HG03280 (cell line): ENCODE measurements around the gene RIT2.

Experiments used
- ATAC-seq: cut with Tn5 transposase; IDR thresholded peaks from one replicate; pipeline ENCODE4 v1.9.1; 2021; ENCODE audit warnings: mild to moderate bottlenecking, moderate library complexity; ENCODE audit not compliant: unreplicated experiment

Gene RIT2

DNA sequence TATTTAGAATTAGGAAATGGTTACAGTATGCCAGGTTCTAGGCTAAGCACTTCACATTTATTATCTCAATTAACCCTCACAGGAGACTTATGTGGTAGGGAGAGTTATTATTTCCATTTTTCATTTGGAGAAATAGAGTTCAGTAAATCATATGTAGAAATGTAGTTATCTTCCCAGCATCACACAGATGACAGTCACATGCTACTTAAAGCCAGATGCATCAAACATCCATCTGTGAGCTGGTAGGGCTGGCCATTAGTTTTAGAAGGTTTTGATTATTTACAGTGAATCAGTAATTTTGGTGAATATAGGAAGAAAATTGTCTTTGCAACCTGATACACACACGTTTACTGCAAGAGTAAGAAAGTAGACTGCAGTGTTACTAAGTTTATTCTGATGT is 97.9 kb downstream of the RIT2 start:
- ATAC-seq, result no peak

DNA sequence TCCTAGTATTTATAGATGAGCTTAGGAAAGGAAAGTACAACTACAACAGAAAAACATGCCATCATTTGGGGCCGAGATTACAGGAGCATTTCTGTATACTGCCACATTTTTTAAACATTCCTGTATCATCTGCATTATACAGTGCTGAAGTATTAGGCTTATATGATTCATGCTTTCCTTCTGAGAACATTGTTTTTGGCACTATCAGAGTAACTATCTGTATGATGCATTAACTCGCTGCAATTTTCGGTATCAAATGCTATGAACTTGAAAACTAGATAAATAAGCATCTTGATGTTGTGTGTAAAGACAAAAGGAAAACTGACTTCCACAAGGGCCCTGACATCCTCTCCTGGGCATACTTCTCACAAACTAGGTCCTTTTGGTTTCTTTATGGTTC is 102.0 kb downstream of the RIT2 start:
- no peak for ATAC-seq

DNA sequence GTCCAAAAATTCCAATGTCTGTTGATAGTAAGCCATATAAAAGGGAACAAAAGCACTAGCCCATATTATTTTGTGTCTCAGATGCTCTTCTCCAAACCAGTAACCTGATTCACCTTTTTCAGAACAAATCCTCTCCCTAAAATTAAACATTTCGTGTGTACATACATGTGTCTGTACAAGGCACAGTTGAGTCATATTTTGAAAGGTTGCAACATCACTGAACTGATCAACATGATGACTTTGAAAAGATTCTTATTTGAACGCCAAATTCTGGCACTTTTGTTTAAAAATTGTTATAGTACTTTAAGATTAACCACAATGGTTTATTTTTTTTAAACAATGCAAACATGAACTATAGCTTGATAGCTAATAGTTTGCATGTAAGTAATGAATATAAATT is 102.5 kb downstream of the RIT2 start:
- no peak for ATAC-seq

DNA sequence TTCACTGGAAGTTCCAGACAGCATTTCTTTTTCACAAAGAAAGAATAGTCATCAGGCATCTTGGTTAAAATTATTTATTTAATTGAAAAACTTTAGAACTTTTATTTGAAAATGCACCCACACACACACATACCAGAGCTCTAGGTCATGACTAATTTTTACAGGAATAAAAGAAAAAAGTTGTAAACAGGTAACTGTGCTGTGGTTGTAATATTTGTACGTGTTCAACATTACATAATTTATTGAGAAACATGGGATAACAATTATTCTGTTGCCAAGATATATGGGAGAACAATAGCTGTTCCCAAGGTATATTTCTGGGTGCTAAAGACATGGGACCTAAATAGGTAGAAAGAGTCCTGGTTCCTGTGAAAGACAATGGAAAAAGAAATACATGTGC is 104.9 kb downstream of the RIT2 start:
- ATAC-seq, result no peak

DNA sequence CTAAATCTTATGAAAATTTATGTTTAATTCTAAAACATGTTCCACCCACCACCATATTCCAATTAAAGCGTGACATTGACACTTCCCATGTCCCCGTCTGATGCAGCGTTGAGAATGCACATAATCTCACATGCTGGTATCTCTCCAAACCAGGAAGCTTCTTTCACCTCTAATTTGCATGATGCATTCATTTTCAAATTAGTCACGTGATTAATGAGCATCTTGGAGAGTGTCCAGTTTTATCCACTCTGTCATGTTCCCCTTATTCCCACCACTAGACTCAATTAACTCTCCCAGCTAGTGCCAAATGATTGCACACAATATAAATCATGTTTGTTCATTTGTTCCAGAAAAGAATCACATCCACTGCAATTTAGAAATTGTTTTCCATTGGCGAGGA is 105.8 kb downstream of the RIT2 start:
- ATAC-seq, result no peak

DNA sequence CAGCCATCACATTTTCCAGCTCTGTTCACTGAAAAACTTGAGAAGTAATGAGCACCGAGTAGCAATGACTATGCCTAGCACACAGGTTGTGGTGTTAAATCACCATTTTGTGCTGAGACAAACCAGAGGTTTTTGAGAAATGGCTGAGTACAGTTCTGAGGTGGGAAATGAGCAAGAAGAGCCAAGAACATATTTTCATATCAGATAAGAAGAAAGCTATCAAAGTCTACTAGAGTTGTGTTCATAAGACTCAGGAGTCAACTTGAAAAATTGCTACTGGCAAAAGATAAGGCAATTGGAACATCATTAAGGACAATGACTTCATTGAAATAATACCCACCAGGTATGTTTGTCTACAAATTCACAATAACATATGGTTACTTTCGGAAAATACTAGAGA is 108.1 kb downstream of the RIT2 start:
- no peak for ATAC-seq

DNA sequence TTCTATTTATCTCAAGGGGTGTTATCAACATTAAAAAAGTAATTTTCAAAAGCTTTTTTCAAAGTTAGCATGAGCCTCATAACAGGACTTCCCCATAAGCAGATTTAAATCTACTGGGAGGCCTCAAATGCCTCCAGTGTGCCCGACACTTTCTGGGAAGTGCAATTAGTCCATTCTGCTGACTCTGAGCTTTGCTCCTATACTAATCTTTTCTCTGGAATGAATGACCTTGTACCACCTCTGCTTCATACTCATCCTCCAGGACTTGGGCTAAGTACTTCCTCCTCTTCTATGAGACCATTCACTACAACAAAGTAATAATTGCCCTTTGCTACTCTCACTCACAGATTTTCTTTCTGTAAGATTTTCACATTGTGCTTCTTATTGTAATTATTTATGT is 111.1 kb downstream of the RIT2 start:
- ATAC-seq, result no peak

DNA sequence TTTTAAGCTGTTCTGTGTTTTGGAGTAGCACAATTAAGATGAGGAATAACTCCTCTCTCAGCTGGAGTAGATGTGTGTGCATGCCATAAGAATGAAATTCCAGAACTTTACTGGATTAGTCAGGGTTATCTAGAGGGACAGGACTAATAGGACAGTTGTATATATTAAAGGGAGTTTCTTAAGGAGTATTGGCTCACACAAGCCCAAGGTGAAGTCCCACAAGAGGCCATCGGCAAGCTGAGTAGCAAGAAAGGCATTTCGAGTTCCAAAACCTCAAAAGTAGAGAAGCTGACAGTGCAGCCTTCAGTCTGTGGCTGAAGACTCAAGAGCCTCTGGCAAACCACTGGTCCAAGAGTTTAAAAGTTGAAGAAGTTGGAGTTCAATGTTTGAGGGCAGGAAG is 113.7 kb downstream of the RIT2 start:
- ATAC-seq, result no peak

DNA sequence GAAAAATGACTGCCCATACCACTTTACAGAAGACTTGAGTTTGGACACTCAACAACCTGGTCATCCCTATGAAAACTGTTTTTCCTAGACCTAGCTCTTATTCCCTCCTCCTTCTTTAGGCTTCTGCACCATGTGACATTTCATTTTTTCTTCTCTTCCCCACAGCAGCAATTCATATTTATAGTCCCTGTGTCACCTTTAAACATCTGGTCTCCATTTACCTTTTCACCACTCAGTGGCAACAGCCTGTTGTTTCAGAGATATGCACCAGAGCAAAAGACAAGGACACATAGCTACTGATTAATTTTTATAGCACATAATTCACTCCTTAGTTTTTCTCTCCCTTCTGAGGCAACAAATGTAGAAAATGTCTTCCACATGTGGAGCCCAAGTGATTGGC is 118.7 kb downstream of the RIT2 start:
- ATAC-seq, result no peak

DNA sequence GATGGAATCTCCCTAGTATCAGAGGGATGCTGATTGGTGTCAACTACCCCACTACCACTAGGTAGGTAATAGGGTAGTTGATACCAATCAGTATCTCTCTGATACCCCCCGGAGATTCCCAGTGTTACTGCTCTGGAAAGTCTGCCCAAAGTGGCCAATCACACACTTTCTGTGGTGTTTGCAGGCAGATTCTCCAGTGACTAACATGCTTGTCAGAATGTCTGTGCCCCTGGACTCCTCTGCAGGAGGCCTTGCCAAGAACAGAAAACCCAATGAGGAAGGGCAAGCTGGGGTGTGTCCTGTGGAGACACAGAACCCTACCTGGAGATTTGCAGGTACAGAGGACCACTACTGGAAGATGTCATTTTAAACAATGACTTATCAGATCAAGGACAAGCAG is 135.1 kb downstream of the RIT2 start:
- no peak for ATAC-seq

DNA sequence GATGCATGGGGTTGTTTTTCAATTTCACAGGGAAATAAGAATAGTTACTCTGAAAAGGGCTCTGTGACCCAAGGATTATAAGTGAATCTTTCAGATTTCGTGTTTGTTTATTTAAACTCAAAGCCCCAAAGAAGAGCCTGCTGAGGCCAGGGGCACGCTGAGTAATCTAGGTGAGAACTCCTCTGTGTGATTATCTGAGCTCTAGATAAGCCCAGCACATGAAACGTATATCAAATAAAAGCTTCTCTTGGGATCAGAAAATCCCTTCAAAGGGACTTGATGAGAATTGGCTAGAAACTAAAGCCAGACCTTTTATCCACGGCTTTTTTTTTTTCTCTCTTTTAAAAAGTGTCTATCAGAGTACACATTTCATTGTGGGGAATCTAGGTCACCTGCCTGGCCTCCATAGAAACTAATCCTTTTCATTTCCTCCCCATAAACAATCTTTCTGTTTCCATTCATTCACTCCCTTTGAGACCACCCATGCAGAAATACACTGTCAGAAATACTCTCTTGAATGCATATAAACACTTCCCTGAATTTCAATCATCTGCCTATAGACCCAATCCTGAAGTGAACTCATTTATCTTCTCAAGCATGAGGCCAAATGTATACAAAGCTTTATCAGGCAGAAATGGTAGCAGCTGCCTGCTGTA is 137.4 kb downstream of the RIT2 start:
- ATAC-seq, result no peak

DNA sequence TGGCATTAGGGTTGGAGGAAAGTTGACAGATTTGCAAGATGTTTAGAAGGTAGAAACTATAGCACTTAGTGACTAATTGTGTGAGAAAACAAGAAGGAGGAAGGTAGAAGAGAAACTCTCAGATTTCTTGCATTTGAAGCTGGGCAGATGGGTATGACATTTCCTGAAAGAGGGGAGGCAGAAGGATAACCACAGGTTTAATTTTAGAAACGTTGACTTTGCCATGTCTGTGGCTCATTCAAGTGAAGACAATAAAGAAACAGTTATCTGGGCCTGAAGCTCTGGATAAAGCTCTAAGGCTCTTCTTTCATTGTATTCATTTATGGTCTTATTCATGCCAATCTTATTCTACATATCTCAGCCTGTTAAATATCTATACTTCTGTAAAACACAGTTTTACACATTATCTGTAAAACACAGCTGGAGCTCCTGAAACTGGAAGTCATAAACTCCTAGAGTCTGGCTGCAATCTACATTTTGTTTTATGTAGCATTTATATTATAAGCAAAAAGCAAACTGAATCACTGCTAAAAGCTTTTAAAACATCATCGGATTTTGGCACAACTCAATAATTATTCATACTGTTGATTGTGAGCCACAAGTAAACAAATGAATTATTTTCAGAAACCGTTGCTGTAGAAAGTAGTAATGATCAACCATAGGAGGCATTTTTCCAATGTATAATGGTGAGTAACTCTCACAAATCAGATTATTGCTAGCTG is 138.5 kb downstream of the RIT2 start:
- ATAC-seq, result no peak

DNA sequence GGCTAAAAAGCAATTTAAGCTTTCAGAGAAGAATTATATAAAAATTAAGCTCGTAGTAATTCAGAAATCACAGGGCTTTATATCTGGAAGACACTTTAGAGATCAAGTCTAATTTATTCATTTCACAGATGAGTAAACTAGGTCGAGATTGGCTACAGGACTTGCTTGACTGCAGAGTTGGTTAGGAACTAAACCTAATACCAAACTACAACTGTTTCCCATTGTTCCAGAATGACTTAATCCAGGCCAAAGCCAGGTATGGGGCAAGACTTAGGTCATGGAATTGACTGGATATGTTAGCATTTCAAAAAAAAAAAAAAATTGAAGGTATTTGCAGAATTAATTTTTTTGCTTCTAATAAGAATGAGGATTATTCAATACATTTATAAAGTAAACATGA is 146.1 kb downstream of the RIT2 start:
- ATAC-seq, result no peak

DNA sequence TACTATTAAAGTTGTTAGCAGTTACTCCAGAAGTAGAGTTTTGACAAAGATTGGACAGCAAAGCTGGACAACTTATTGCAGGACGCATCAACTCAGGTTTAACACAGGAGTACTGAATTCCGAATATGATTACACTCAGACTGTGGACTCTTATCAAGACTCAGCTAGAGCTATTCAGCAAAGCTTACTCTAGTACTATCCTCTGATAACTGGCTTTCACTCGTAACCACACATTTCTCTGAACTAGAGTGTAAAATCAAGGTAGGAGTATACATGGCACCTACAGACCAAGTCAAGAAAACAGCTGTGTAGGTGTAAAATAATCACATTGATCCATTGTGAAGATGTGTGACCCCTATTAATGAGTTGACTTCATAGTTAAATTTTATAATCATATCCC is 154.2 kb downstream of the RIT2 start:
- no peak for ATAC-seq

DNA sequence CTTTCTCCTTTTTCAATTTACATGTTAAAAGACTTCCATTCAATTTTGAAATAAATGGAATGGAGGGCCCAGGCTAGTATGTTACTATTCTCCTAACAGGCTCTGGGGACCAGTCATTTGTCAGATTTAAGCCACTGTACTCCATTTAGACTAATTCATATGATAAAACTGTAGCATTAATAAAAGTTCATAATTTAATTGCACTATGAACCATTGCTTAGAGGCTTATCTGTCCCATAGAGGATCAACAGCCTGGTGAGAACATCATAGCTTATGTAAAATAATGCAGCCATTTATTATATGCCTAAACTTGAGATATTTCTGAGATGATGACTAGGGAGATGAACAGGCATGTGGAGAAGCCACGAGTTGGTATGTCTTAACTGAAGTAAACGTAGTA is 156.0 kb downstream of the RIT2 start:
- ATAC-seq, result no peak

DNA sequence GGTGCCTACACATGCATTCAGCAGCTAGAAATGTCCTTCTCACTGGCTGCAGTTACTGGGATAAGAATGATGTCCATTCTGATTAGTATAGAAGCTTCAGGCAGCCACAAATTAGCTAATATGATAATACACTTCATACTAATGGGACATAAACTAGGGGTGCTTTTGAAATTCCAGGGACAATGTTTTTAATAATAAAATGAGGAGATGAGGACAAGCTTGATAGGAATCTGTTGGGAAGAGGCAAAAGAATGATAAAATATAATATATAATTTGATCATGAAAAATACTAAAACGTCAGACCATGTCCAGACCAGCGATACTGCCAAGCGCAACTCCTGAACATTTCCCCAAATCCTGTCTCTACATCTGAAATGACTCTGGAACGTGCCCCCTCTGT is 157.1 kb downstream of the RIT2 start:
- no peak for ATAC-seq

DNA sequence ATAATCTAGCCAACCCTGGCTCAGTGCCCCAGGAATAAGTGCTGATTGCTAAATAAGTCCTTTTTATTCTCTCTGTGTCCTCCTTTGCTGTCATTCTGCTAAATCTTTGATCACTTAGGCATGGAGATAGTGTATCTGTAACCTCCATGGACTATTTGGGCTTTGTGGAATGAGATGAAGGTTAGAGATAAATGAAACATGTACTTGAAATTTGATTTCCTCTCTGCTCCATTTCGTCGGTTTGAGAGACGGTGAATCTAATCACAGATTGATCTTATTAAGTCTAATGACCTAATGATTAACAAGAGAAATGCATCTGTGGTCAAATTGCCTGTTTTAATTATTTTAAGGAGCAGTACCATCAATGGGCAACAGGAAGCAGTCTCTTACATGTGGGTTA is 159.2 kb downstream of the RIT2 start:
- no peak for ATAC-seq

DNA sequence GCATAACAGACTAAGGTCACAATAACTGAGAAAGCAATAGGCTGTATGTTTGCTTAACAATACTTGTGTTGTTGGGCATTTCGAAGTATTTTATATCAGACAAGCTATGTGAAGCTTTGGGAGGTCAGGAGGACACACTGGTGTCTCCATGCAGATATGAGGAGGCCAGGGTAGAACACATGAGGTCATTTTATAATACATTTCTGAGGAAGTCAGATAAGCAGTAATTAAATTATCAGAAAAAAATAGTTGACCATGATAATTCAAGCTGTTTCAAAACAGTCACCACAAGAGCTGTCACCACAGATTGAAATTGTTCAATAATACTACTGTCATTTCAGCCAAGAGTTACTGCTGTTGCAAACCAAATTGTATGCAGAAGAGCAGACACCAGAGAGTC is 160.6 kb downstream of the RIT2 start:
- no peak for ATAC-seq

DNA sequence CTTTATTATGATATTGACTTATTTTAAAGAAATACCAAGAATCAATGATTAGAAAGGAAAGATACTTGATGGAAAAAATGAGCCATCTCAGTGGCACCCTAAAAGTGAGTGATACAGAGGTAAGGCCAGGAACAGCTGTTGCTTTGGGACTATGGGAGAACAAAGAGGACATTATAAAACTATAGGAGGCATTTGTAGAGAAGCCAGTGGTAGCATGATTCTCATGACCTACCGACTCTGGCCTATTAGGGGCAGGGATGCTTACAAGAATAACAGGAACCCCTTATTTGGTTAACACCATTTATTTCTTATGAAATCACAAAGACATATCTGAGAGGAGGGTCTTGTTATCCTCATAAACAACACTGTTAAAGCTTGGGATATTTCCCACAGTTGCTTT is 162.2 kb downstream of the RIT2 start:
- ATAC-seq, result no peak

DNA sequence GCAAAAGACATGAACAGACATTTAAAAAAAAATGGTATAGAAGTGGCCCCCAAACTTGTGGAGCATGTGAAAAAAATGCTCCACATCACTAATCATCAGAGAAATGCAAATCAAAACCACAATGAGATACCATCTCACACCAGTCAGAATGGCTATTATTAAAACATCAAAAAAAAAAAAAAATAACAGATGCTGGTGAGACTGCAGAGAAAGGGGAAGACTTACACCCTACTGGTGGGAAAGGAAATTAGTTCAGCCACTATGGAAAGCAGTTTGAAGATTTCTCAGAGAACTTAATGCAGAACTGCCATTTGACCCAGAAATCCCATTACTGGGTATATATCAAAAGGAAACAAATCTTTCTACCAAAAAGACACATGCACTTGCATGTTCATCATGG is 164.8 kb downstream of the RIT2 start:
- ATAC-seq, result no peak

DNA sequence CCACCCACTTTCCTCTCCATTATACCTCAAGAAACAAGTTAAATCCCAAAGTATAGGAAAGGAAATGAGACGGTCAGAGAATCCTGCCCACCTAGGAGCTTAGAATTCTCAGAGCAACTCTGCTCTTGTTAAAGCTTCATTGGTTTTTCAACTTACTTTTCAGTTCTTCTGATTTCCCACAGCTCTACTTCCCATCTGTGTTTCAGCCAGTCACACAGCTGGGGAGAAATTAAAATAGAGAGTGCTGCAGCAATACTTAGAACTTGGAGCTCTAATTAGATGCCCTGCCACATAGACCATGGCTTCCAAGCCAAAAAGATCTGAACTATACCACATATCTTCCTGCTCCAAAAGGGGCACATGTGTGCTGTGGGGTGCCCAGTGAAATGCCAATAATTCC is 166.7 kb downstream of the RIT2 start:
- ATAC-seq, result no peak

DNA sequence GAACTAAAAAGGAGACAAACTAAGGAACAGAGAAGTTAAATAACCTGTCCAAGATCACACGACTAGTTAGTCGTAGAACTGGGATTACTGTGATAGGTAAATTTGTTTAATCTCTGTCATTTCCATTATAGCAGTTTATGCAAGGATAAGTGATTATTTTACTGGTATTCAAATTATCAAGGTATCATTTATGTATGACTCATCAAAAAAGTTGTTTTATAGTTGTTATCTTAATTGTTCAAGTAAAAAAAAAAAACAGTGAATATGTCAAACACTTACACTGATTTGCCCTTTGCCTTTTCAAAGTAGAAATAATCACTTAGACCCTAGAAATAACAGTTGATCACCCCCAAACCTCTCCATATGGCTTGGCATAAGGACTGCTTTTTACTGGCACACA is 173.6 kb downstream of the RIT2 start:
- ATAC-seq, result no peak

DNA sequence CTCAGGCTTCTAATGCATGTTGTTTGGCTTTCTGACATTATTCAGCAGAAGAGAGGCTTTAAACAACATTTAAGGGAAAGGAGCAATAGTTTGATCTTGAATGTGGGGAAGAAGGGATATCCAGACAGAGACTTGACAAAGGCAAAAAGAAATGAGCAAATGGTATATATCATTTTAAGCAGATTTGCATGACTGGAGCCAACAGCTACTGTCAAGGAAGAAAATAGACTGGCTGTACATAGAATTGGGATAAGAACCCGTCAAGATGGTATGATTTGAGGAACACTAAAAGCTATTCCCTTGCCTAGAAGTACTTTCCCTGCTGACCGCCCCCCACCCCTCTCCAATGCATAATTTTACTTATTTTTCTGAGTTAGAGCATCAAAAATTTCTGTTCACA is 174.5 kb downstream of the RIT2 start:
- no peak for ATAC-seq
